Cardiac muscle cell (in vitro differentiated cells and primary cell): ENCODE data around the gene CGA. TPM values are rescaled to one million over a fixed set of nuclear protein-coding genes. Genes with fewer than 3 reads are reported as not detected.

Source experiments
- DNase-seq, 2 donors: peaks; one replicate each; pipeline versions ENCODE4 v3.0.0 to v3.0.0-alpha.2; 2010 to 2017; ENCODE audit warnings: low read depth in 1 of 2, low spot score in 1 of 2
- H3K27ac ChIP-seq: fragments of 200-600 bp; sonication (generic); 2 replicates; pipeline ENCODE4 v1.5.1; 2016
- H3K27me3 ChIP-seq: fragments of 200-600 bp; sonication (generic); 2 replicates; pipeline ENCODE4 v1.6.0; 2016; ENCODE audit warnings: control low read depth
- H3K36me3 ChIP-seq: fragments of 200-600 bp; sonication (generic); 2 replicates; pipeline ENCODE4 v1.5.1; 2016; ENCODE audit warnings: control low read depth
- H3K4me1 ChIP-seq: fragments of 200-600 bp; sonication (generic); 2 replicates; pipeline ENCODE4 v1.8.1; 2017; ENCODE audit warnings: low read depth, mild to moderate bottlenecking, mixed run types
- H3K4me3 ChIP-seq: fragments of 200-600 bp; sonication (generic); 2 replicates; pipeline ENCODE4 v1.5.1; 2016; ENCODE audit warnings: mild to moderate bottlenecking
- H3K9me3 ChIP-seq: fragments of 200-600 bp; sonication (generic); 2 replicates; pipeline ENCODE4 v1.5.1; 2017; ENCODE audit warnings: low read depth, mild to moderate bottlenecking, control low read depth
- CTCF ChIP-seq: IDR thresholded peaks from 2 replicates; pipeline ENCODE4 v1.5.1; 2012; ENCODE audit warnings: low read depth, mild to moderate bottlenecking, low read length
- polyA plus RNA-seq: library from polyadenylated mRNA; unstranded; fragments of >200 nt; fragmentation: Nextera tagmentation; extraction: Ambion mirVana; gene quantifications from 2 replicates; pipeline ENCODE4 v1.2.1, GENCODE V29; 2016
- total RNA-seq: library from RNA; depleted of rRNA; stranded (reverse); fragments of >200 nt; gene quantifications from 2 replicates; pipeline ENCODE4 v1.2.3, GENCODE V29; 2016

CGA gene
- total and polyA plus RNA-seq, 2 experiments from 2014 or later: 1.2 TPM; not detected in 1

GRCh38 chr6:87092435-87092834 lies 2.5 kb downstream of the CGA start:
- Histone ChIP-seq H3K27me3 (no peaks in the 10 kb centered on the region), H3K27ac (no peak overlapping the region), H3K9me3 (no peaks in the 10 kb centered on the region), H3K4me1 (peaks cover 22% of the 10 kb centered on the region), H3K36me3 (no peaks in the 10 kb centered on the region), H3K4me3 (no peak overlapping the region)
- DNase-seq: no peak
- TF ChIP-seq CTCF: no peak

GRCh38 chr6:87089135-87089534 lies 5.8 kb downstream of the CGA start:
- Histone ChIP-seq H3K4me1 (no peaks in the 10 kb centered on the region), H3K4me3 (no peak overlapping the region), H3K27ac (no peak overlapping the region), H3K27me3 (no peaks in the 10 kb centered on the region), H3K36me3 (no peaks in the 10 kb centered on the region), H3K9me3 (no peaks in the 10 kb centered on the region)
- no peak for TF ChIP-seq CTCF
- no peak for DNase-seq

- TF ChIP-seq CTCF: no peak
- Histone ChIP-seq H3K36me3 (no peaks in the 10 kb centered on the region), H3K4me1 (no peaks in the 10 kb centered on the region), H3K27me3 (no peaks in the 10 kb centered on the region), H3K9me3 (no peaks in the 10 kb centered on the region), H3K27ac (no peak overlapping the region), H3K4me3 (no peak overlapping the region)
- DNase-seq: no peak
Measured at GRCh38 chr6:87088076-87088475, 6.8 kb downstream of the CGA start.

- Histone ChIP-seq H3K27ac (no peak overlapping the region), H3K4me3 (no peak overlapping the region), H3K4me1 (no peaks in the 10 kb centered on the region), H3K36me3 (no peaks in the 10 kb centered on the region), H3K27me3 (no peaks in the 10 kb centered on the region), H3K9me3 (no peaks in the 10 kb centered on the region)
- DNase-seq: no peak
- no peak for TF ChIP-seq CTCF
Measured at GRCh38 chr6:87082160-87082721, 12.7 kb downstream of the CGA start.

GRCh38 chr6:87078983-87079616 lies 15.8 kb downstream of the CGA start:
- Histone ChIP-seq H3K36me3 (no peaks in the 10 kb centered on the region), H3K4me1 (no peaks in the 10 kb centered on the region), H3K4me3 (no peak overlapping the region), H3K27ac (no peak overlapping the region), H3K27me3 (no peaks in the 10 kb centered on the region), H3K9me3 (no peaks in the 10 kb centered on the region)
- peak; percentile 99 for TF ChIP-seq CTCF
- peak; percentile 75 to 77 for DNase-seq
